ENCODE data around the gene C10orf143. TPM values are rescaled to one million over a fixed set of nuclear protein-coding genes. Genes with fewer than 3 reads are reported as not detected.

The C10orf143 gene
- total and polyA plus RNA-seq, 2 experiments from 2014 or later = 0.21 to 3.7 TPM

DNA sequence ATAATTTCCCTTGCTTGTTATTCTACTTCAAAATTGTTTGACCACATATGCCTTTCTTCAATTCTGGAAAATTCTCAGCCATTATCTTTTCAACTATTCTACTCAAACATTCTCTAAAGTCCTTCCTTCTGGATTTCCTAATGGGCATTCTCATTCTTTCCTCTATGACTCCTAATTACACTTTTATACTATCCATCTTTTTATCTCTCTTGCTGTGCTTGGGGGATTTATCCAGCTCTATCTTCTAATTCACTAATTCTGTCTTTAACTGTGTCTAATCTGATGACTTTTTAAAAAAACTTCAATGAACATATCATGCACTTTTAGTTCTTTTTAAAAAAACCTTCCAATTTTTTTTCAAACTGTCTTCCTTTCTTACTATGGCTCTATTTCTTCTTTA lies 38.4 kb downstream of the C10orf143 start (continued):
- TF ChIP-seq, protein P1, sequence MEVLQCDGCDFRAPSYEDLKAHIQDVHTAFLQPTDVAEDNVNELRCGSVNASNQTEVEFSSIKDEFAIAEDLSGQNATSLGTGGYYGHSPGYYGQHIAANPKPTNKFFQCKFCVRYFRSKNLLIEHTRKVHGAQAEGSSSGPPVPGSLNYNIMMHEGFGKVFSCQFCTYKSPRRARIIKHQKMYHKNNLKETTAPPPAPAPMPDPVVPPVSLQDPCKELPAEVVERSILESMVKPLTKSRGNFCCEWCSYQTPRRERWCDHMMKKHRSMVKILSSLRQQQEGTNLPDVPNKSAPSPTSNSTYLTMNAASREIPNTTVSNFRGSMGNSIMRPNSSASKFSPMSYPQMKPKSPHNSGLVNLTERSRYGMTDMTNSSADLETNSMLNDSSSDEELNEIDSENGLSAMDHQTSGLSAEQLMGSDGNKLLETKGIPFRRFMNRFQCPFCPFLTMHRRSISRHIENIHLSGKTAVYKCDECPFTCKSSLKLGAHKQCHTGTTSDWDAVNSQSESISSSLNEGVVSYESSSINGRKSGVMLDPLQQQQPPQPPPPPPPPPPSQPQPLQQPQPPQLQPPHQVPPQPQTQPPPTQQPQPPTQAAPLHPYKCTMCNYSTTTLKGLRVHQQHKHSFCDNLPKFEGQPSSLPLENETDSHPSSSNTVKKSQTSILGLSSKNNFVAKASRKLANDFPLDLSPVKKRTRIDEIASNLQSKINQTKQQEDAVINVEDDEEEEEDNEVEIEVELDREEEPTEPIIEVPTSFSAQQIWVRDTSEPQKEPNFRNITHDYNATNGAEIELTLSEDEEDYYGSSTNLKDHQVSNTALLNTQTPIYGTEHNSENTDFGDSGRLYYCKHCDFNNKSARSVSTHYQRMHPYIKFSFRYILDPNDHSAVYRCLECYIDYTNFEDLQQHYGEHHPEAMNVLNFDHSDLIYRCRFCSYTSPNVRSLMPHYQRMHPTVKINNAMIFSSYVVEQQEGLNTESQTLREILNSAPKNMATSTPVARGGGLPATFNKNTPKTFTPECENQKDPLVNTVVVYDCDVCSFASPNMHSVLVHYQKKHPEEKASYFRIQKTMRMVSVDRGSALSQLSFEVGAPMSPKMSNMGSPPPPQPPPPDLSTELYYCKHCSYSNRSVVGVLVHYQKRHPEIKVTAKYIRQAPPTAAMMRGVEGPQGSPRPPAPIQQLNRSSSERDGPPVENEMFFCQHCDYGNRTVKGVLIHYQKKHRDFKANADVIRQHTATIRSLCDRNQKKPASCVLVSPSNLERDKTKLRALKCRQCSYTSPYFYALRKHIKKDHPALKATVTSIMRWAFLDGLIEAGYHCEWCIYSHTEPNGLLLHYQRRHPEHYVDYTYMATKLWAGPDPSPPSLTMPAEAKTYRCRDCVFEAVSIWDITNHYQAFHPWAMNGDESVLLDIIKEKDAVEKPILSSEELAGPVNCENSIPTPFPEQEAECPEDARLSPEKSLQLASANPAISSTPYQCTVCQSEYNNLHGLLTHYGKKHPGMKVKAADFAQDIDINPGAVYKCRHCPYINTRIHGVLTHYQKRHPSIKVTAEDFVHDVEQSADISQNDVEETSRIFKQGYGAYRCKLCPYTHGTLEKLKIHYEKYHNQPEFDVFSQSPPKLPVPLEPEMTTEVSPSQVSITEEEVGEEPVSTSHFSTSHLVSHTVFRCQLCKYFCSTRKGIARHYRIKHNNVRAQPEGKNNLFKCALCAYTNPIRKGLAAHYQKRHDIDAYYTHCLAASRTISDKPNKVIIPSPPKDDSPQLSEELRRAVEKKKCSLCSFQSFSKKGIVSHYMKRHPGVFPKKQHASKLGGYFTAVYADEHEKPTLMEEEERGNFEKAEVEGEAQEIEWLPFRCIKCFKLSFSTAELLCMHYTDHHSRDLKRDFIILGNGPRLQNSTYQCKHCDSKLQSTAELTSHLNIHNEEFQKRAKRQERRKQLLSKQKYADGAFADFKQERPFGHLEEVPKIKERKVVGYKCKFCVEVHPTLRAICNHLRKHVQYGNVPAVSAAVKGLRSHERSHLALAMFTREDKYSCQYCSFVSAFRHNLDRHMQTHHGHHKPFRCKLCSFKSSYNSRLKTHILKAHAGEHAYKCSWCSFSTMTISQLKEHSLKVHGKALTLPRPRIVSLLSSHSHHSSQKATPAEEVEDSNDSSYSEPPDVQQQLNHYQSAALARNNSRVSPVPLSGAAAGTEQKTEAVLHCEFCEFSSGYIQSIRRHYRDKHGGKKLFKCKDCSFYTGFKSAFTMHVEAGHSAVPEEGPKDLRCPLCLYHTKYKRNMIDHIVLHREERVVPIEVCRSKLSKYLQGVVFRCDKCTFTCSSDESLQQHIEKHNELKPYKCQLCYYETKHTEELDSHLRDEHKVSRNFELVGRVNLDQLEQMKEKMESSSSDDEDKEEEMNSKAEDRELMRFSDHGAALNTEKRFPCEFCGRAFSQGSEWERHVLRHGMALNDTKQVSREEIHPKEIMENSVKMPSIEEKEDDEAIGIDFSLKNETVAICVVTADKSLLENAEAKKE (CRISPR knock-in tag; IDR thresholded peaks at IDR 0.05) = no peak
- TF ChIP-seq ZNF114 (CRISPR knock-in tag; IDR thresholded peaks at IDR 0.05) (no peak), JUNB (IDR thresholded peaks at IDR 0.05; ENCODE audit: unreplicated experiment) (no peak), STAT1 (IDR thresholded peaks at IDR 0.05; ENCODE audit: unreplicated experiment) (no peak)

DNA sequence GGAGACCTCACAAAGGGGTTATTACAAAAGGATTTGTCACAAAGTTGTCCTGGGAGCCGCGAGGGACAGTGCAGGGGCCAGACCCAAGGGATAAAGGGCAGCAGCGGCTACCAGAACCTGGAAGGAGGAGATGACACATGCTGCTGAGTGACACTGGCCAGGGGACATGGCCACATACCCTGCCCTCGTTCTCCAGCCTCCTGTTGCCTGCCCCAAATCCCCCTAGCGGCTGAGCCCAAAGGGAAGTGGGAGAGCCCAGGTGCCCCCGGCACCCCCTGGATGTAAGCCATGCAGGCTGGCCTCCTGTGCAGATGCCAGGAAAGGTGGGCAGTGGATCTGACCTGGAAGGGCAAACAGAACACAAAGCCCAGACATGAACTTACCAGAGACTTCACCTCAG lies 42.7 kb downstream of the C10orf143 start:
- no peaks in the 10 kb centered on the region for H3K36me3 ChIP-seq (ENCODE audit: insufficient read depth)
- no peak for ATAC-seq
- H3K27ac Mint-ChIP-seq = no peak overlapping the region
- no peak for DNase-seq (ENCODE audit: low spot score)
- no peaks in the 10 kb centered on the region for H3K79me2 ChIP-seq (replicated peaks; ENCODE audit: insufficient read depth)
- H3K4me1 ChIP-seq (ENCODE audit: insufficient read depth) = no peaks in the 10 kb centered on the region
- H3F3A ChIP-seq (replicated peaks; ENCODE audit: low read depth) = no peaks in the 10 kb centered on the region
- H4K20me1 ChIP-seq (replicated peaks; ENCODE audit: insufficient read depth) = no peaks in the 10 kb centered on the region
- 0 out of 3 replicates have a peak, but pooled peaks cover under 1% of the 10 kb centered on the region for H3K36me3 Mint-ChIP-seq (ENCODE audit: low read depth)
- peaks cover 6% of the 10 kb centered on the region; the same call in 1 of the 3 replicates for H3K9me3 Mint-ChIP-seq
- no peaks in the 10 kb centered on the region for H3K27me3 ChIP-seq (ENCODE audit: insufficient read depth)
- H3K4me3 Mint-ChIP-seq = no peak overlapping the region
- no peak overlapping the region for H3K4me3 ChIP-seq
- no peak overlapping the region for H3K4me2 ChIP-seq
- H3K27ac ChIP-seq (ENCODE audit: low read depth) = no peak overlapping the region
- no peak overlapping the region for H2AFZ ChIP-seq
- H3K4me1 Mint-ChIP-seq = no peaks in the 10 kb centered on the region
- H3K27me3 Mint-ChIP-seq (ENCODE audit: insufficient read depth, low read depth, poor library complexity) = no peaks in the 10 kb centered on the region
- no peaks in the 10 kb centered on the region for H3K9me2 ChIP-seq (ENCODE audit: insufficient read depth)
- TF ChIP-seq NANOG (IDR thresholded peaks at IDR 0.05; ENCODE audit: borderline replicate concordance) (no peak), STAT1 (IDR thresholded peaks at IDR 0.05; ENCODE audit: unreplicated experiment) (no peak)
- TF ChIP-seq, protein P1 (CRISPR knock-in tag; IDR thresholded peaks at IDR 0.05) = no peak
- TF ChIP-seq, protein P2, sequence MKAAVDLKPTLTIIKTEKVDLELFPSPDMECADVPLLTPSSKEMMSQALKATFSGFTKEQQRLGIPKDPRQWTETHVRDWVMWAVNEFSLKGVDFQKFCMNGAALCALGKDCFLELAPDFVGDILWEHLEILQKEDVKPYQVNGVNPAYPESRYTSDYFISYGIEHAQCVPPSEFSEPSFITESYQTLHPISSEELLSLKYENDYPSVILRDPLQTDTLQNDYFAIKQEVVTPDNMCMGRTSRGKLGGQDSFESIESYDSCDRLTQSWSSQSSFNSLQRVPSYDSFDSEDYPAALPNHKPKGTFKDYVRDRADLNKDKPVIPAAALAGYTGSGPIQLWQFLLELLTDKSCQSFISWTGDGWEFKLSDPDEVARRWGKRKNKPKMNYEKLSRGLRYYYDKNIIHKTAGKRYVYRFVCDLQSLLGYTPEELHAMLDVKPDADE (IDR thresholded peaks at IDR 0.05) = no peak
- TF ChIP-seq, protein P3, sequence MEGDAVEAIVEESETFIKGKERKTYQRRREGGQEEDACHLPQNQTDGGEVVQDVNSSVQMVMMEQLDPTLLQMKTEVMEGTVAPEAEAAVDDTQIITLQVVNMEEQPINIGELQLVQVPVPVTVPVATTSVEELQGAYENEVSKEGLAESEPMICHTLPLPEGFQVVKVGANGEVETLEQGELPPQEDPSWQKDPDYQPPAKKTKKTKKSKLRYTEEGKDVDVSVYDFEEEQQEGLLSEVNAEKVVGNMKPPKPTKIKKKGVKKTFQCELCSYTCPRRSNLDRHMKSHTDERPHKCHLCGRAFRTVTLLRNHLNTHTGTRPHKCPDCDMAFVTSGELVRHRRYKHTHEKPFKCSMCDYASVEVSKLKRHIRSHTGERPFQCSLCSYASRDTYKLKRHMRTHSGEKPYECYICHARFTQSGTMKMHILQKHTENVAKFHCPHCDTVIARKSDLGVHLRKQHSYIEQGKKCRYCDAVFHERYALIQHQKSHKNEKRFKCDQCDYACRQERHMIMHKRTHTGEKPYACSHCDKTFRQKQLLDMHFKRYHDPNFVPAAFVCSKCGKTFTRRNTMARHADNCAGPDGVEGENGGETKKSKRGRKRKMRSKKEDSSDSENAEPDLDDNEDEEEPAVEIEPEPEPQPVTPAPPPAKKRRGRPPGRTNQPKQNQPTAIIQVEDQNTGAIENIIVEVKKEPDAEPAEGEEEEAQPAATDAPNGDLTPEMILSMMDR (conservative IDR thresholded peaks at IDR 0.05; ENCODE audit: low read depth in 2 of 2) = no peak; a peak in 1 of 4 replicates

Data from GM23338 (cell line).